HepG2 (cell line): ENCODE measurements around the gene SLC13A3. TPM values are rescaled to one million over a fixed set of nuclear protein-coding genes. Genes with fewer than 3 reads are reported as not detected.
A peak's percentile ranks its signal among the peaks of the same experiment; 100 is the strongest.

Experiments
- AFF4 ChIP-seq: sonication (generic); formaldehyde crosslinking; IDR thresholded peaks from 2 replicates; pipeline ENCODE4 v1.4.0; 2020; ENCODE audit warnings: missing genetic modification reagents
- ARNT ChIP-seq: fragments of 450-650 bp; IDR thresholded peaks from 2 replicates; pipeline ENCODE4 v1.6.1; 2017
- ARNTL ChIP-seq: sonication (generic); formaldehyde crosslinking; IDR thresholded peaks from 2 replicates; pipeline ENCODE4 v1.4.0; 2020; ENCODE audit warnings: mild to moderate bottlenecking, missing genetic modification reagents
- CHD2 ChIP-seq: IDR thresholded peaks from 2 replicates; pipeline ENCODE4 v1.6.1; 2011; ENCODE audit warnings: low read depth, low read length, improper control_type of control experiment
- FIP1L1 ChIP-seq: fragments of 200-400 bp; formaldehyde crosslinking; IDR thresholded peaks from 2 replicates; pipeline ENCODE4 v1.6.1; 2018; ENCODE audit warnings: low read depth, mild to moderate bottlenecking, low read length, moderate library complexity, borderline replicate concordance; ENCODE audit not compliant: insufficient read depth
- GLMP ChIP-seq: sonication (generic); formaldehyde crosslinking; IDR thresholded peaks from 2 replicates; pipeline ENCODE4 v1.9.0; 2021; ENCODE audit warnings: missing genetic modification reagents, mild to moderate bottlenecking, borderline replicate concordance
- HNF1A ChIP-seq, 2 experiments: sonication (generic) in 1 of 2; formaldehyde crosslinking in 1 of 2; IDR thresholded peaks; 2 replicates each; pipeline versions ENCODE4 v1.4.0 to v1.6.1; 2016 to 2020; ENCODE audit warnings: borderline replicate concordance in 1 of 2, low read depth in 1 of 2, mild to moderate bottlenecking in 1 of 2, missing genetic modification reagents in 1 of 2
- HOXA5 ChIP-seq: sonication (generic); formaldehyde crosslinking; IDR thresholded peaks from 2 replicates; pipeline ENCODE4 v1.4.0; 2020; ENCODE audit warnings: missing genetic modification reagents
- JDP2 ChIP-seq: sonication (generic); formaldehyde crosslinking; IDR thresholded peaks from 2 replicates; pipeline ENCODE4 v1.8.1; 2022; ENCODE audit warnings: missing genetic modification reagents, borderline replicate concordance
- KLF13 ChIP-seq: sonication (generic); formaldehyde crosslinking; IDR thresholded peaks from 2 replicates; pipeline ENCODE4 v1.4.0; 2020; ENCODE audit warnings: mild to moderate bottlenecking, missing genetic modification reagents
- MTF1 ChIP-seq: sonication (generic); formaldehyde crosslinking; IDR thresholded peaks from 2 replicates; pipeline ENCODE4 v1.5.0; 2020; ENCODE audit warnings: missing genetic modification reagents
- PLRG1 ChIP-seq: fragments of 450-650 bp; conservative IDR thresholded peaks from 2 replicates; pipeline ENCODE4 v1.6.1; 2016
- RAD21 ChIP-seq: fragments of 450-650 bp; formaldehyde crosslinking; IDR thresholded peaks from 2 replicates; pipeline ENCODE4 v1.5.0; 2020; ENCODE audit warnings: mild to moderate bottlenecking
- SMYD3 ChIP-seq: sonication (generic); formaldehyde crosslinking; IDR thresholded peaks from 2 replicates; pipeline ENCODE4 v1.8.1; 2023; ENCODE audit warnings: mild to moderate bottlenecking, missing genetic modification reagents
- TIGD3 ChIP-seq: sonication (generic); formaldehyde crosslinking; IDR thresholded peaks from 2 replicates; pipeline ENCODE4 v1.5.1; 2020; ENCODE audit warnings: mild to moderate bottlenecking, missing genetic modification reagents, borderline replicate concordance
- ZNF333 ChIP-seq: sonication (generic); formaldehyde crosslinking; IDR thresholded peaks from 2 replicates; pipeline ENCODE4 v1.4.0; 2020; ENCODE audit warnings: mild to moderate bottlenecking, missing genetic modification reagents, borderline replicate concordance
- ZNF354B ChIP-seq: sonication (generic); formaldehyde crosslinking; IDR thresholded peaks from 2 replicates; pipeline ENCODE4 v1.8.0; 2022; ENCODE audit warnings: mild to moderate bottlenecking, missing genetic modification reagents
- ZNF382 ChIP-seq: sonication (generic); formaldehyde crosslinking; IDR thresholded peaks from 2 replicates; pipeline ENCODE4 v1.5.0; 2020; ENCODE audit warnings: missing genetic modification reagents, mild to moderate bottlenecking, borderline replicate concordance
- ZNF746 ChIP-seq: sonication (generic); formaldehyde crosslinking; IDR thresholded peaks from 2 replicates; pipeline ENCODE4 v1.8.0; 2022; ENCODE audit warnings: mild to moderate bottlenecking, missing genetic modification reagents
- polyA plus RNA-seq, 8 experiments: library from polyadenylated mRNA; depleted of rRNA in 3 of 8; stranded (reverse) in 7 of 8; unstranded in 1 of 8; fragments of >200 nt; fragmentation: Illumina TruSeq in 4 of 8; extraction: Trizol in 4 of 8; gene quantifications; 2 replicates each; pipeline versions ENCODE4 v1.2.1 to v1.2.3, GENCODE V29; 2011 to 2016; ENCODE audit warnings: low read depth in 4 of 8, missing spikeins in 1 of 8, mixed read lengths in 1 of 8; ENCODE audit not compliant: insufficient read depth in 1 of 8
- total RNA-seq, 5 experiments: library from RNA; depleted of rRNA; stranded (reverse); fragments of >200 nt; fragmentation: Illumina TruSeq; extraction: Trizol; gene quantifications; 2 replicates each; pipeline ENCODE4 v1.2.3, GENCODE V29; 2016; ENCODE audit warnings: low read depth in 1 of 5

SLC13A3 gene
- total and polyA plus RNA-seq, 2 of the 13 experiments (the other 11 are each of a cell fraction or from before 2014, with no cell fraction given): 66.5 to 76.0 TPM

- TF ChIP-seq HNF1A (IDR thresholded peaks at IDR 0.05; ENCODE audit: low read depth) (peak; percentile 91), HNF1A (CRISPR knock-in tag; IDR thresholded peaks at IDR 0.05; ENCODE audit: borderline replicate concordance) (peak; percentile 98), FIP1L1 (no peak), GLMP (CRISPR knock-in tag) (no peak), SMYD3 (CRISPR knock-in tag) (peak; percentile 99), ZNF333 (no peak; the same call in 1 of the 2 replicates), PLRG1 (no peak), MTF1 (CRISPR knock-in tag) (peak; percentile 76; the same call in 1 of the 2 replicates), KLF13 (no peak), HOXA5 (CRISPR knock-in tag) (peak; percentile 98), ZNF746 (peak; percentile 99), ZNF382 (CRISPR knock-in tag) (no peak), AFF4 (peak; percentile 92; the same call in 1 of the 2 replicates), ZNF354B (CRISPR knock-in tag) (peak; percentile 76; the same call in 1 of the 2 replicates), JDP2 (peak; percentile 94; the same call in 1 of the 2 replicates), RAD21 (CRISPR knock-in tag) (peak; percentile 71), CHD2 (peak; percentile 69; the same call in 1 of the 2 replicates), ARNT (no peak), ARNTL (CRISPR knock-in tag) (peak; percentile 96), TIGD3 (no peak)
Measured at GRCh38 chr20:46666818-46667515, 15.7 kb upstream of the SLC13A3 start (continued).
